Neural cell (in vitro differentiated cells): ENCODE results near the gene CNTFR.

Experiments used
- TF ChIP-seq, protein P1 (sequence below): IDR thresholded peaks from 2 replicates; pipeline ENCODE4 v1.6.1; 2012; ENCODE audit warnings: borderline replicate concordance
- TF ChIP-seq, protein P2 (sequence below): fragments of 450-650 bp; IDR thresholded peaks from 2 replicates; pipeline ENCODE4 v1.5.1; 2014; ENCODE audit warnings: antibody characterized with exemption, mild to moderate bottlenecking, moderate library complexity; ENCODE audit not compliant: poor library complexity, severe bottlenecking

DNA sequence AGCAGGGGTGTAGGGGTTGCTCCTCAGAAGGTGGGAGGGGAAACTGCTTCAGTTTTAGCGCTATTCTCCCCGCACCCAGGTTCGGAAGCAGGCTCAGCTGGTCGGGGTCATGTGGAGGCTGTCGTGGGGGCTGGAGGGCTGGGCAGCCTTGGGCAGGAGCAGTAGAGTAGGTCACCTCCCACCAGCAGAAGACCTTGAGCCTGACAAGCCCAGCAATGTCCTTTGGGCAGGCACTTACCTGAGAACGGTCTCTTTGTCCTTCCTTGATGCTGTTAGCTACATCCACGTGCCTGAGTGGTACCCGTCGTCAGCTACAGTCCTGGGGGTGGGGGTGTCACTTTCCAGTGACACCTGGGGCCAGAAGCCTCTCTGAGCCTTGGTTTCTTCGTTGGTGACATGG is 87.1 kb downstream of the CNTFR start:
- TF ChIP-seq, protein P1, sequence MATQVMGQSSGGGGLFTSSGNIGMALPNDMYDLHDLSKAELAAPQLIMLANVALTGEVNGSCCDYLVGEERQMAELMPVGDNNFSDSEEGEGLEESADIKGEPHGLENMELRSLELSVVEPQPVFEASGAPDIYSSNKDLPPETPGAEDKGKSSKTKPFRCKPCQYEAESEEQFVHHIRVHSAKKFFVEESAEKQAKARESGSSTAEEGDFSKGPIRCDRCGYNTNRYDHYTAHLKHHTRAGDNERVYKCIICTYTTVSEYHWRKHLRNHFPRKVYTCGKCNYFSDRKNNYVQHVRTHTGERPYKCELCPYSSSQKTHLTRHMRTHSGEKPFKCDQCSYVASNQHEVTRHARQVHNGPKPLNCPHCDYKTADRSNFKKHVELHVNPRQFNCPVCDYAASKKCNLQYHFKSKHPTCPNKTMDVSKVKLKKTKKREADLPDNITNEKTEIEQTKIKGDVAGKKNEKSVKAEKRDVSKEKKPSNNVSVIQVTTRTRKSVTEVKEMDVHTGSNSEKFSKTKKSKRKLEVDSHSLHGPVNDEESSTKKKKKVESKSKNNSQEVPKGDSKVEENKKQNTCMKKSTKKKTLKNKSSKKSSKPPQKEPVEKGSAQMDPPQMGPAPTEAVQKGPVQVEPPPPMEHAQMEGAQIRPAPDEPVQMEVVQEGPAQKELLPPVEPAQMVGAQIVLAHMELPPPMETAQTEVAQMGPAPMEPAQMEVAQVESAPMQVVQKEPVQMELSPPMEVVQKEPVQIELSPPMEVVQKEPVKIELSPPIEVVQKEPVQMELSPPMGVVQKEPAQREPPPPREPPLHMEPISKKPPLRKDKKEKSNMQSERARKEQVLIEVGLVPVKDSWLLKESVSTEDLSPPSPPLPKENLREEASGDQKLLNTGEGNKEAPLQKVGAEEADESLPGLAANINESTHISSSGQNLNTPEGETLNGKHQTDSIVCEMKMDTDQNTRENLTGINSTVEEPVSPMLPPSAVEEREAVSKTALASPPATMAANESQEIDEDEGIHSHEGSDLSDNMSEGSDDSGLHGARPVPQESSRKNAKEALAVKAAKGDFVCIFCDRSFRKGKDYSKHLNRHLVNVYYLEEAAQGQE = no peak
- TF ChIP-seq, protein P2, sequence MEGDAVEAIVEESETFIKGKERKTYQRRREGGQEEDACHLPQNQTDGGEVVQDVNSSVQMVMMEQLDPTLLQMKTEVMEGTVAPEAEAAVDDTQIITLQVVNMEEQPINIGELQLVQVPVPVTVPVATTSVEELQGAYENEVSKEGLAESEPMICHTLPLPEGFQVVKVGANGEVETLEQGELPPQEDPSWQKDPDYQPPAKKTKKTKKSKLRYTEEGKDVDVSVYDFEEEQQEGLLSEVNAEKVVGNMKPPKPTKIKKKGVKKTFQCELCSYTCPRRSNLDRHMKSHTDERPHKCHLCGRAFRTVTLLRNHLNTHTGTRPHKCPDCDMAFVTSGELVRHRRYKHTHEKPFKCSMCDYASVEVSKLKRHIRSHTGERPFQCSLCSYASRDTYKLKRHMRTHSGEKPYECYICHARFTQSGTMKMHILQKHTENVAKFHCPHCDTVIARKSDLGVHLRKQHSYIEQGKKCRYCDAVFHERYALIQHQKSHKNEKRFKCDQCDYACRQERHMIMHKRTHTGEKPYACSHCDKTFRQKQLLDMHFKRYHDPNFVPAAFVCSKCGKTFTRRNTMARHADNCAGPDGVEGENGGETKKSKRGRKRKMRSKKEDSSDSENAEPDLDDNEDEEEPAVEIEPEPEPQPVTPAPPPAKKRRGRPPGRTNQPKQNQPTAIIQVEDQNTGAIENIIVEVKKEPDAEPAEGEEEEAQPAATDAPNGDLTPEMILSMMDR = no peak
